GM12878 (cell line): ENCODE results near the gene HNRNPAB. TPM values are rescaled to one million over a fixed set of nuclear protein-coding genes. Genes with fewer than 3 reads are reported as not detected.

Experiments
- CBFB ChIP-seq: IDR thresholded peaks from 2 replicates; pipeline ENCODE4 v1.6.1; 2016; ENCODE audit warnings: antibody characterized with exemption, low read depth
- EZH2 ChIP-seq: IDR thresholded peaks from 2 replicates; pipeline ENCODE4 v1.6.1; 2012; ENCODE audit warnings: low read depth, mild to moderate bottlenecking, control low read depth, inconsistent platforms, low read length, borderline replicate concordance; ENCODE audit not compliant: control insufficient read depth
- HSF1 ChIP-seq: fragments of 150-350 bp; IDR thresholded peaks from 2 replicates; pipeline ENCODE4 v1.6.1; 2014; ENCODE audit warnings: mild to moderate bottlenecking, low read depth, low read length
- IRF4 ChIP-seq: IDR thresholded peaks from 2 replicates; pipeline ENCODE4 v1.6.1; 2011; ENCODE audit warnings: low read depth, low read length
- KLF5 ChIP-seq: fragments of 450-650 bp; IDR thresholded peaks from 2 replicates; pipeline ENCODE4 v1.6.1; 2014; ENCODE audit warnings: mild to moderate bottlenecking; ENCODE audit not compliant: partially characterized antibody
- NRF1 ChIP-seq: conservative IDR thresholded peaks from 2 replicates; pipeline ENCODE4 v1.6.1; 2011; ENCODE audit warnings: mild to moderate bottlenecking, low read depth, low read length, improper control_type of control experiment
- PAX8 ChIP-seq: fragments of 450-650 bp; IDR thresholded peaks from 2 replicates; pipeline ENCODE4 v1.6.1; 2017; ENCODE audit warnings: mild to moderate bottlenecking, moderate library complexity
- PBX3 ChIP-seq: IDR thresholded peaks from 2 replicates; pipeline ENCODE4 v1.6.1; 2011; ENCODE audit warnings: mild to moderate bottlenecking, low read depth, low read length, moderate library complexity; ENCODE audit not compliant: insufficient replicate concordance
- PKNOX1 ChIP-seq: fragments of 450-650 bp; IDR thresholded peaks from 2 replicates; pipeline ENCODE4 v1.6.1; 2016; ENCODE audit warnings: mild to moderate bottlenecking
- PML ChIP-seq: IDR thresholded peaks from 2 replicates; pipeline ENCODE4 v1.6.1; 2012; ENCODE audit warnings: low read length, inconsistent platforms
- POLR2AphosphoS5 ChIP-seq: IDR thresholded peaks from 2 replicates; pipeline ENCODE4 v1.6.1; 2011; ENCODE audit warnings: mild to moderate bottlenecking, low read length, inconsistent platforms
- RELB ChIP-seq: fragments of 450-650 bp; IDR thresholded peaks from 2 replicates; pipeline ENCODE4 v1.6.1; 2017; ENCODE audit warnings: low read depth, mild to moderate bottlenecking, moderate library complexity
- RUNX3 ChIP-seq: IDR thresholded peaks from 2 replicates; pipeline ENCODE4 v1.6.1; 2012; ENCODE audit warnings: low read length, inconsistent platforms
- SMARCA5 ChIP-seq: fragments of 450-650 bp; IDR thresholded peaks from 2 replicates; pipeline ENCODE4 v1.6.1; 2017; ENCODE audit warnings: mild to moderate bottlenecking
- TAF1 ChIP-seq: IDR thresholded peaks from 2 replicates; pipeline ENCODE4 v1.6.1; 2011; ENCODE audit warnings: mild to moderate bottlenecking, low read depth, low read length, borderline replicate concordance
- TCF12 ChIP-seq: IDR thresholded peaks from 2 replicates; pipeline ENCODE4 v1.6.1; 2011; ENCODE audit warnings: low read depth, mild to moderate bottlenecking, low read length
- TCF3 ChIP-seq: IDR thresholded peaks from 2 replicates; pipeline ENCODE4 v1.6.1; 2012; ENCODE audit warnings: low read depth, mild to moderate bottlenecking, low read length, borderline replicate concordance; ENCODE audit not compliant: insufficient read depth
- USF2 ChIP-seq: IDR thresholded peaks from 2 replicates; pipeline ENCODE4 v1.6.1; 2011; ENCODE audit warnings: low read depth, low read length, improper control_type of control experiment, borderline replicate concordance
- YY1 ChIP-seq: IDR thresholded peaks from 2 replicates; pipeline ENCODE4 v1.6.1; 2011; ENCODE audit warnings: low read depth, mild to moderate bottlenecking, low read length
- ZNF207 ChIP-seq: fragments of 450-650 bp; IDR thresholded peaks from 2 replicates; pipeline ENCODE4 v1.6.1; 2014; ENCODE audit warnings: antibody characterized with exemption, mild to moderate bottlenecking, borderline replicate concordance
- polyA plus RNA-seq, 11 experiments: library from polyadenylated mRNA; depleted of rRNA in 4 of 11; unstranded in 6 of 11; stranded (reverse) in 5 of 11; fragments of >200 nt; fragmentation: Nextera tagmentation in 4 of 11; fragmentation: Illumina TruSeq in 1 of 11; extraction: Ambion mirVana in 4 of 11; extraction: Trizol in 1 of 11; gene quantifications; 1 replicate in 1 of 11; 2 replicates in 10 of 11; pipeline versions ENCODE4 v1.2.1 to v1.2.3, GENCODE V29; 2011 to 2016; ENCODE audit warnings: inconsistent platforms in 2 of 11, missing spikeins in 2 of 11, low read depth in 1 of 11
- total RNA-seq, 4 experiments: library from RNA; depleted of rRNA in 3 of 4; stranded (reverse); fragments of >200 nt in 3 of 4; fragmentation: Illumina TruSeq in 1 of 4; extraction: Trizol in 1 of 4; gene quantifications; 2 replicates each; pipeline versions ENCODE4 v1.2.1 to v1.2.3, GENCODE V29; 2013 to 2021

Gene HNRNPAB
- total and polyA plus RNA-seq, 10 of the 15 experiments (the other 5 are each of a cell fraction or from before 2014, with no cell fraction given), result 42.3 to 330 (median 230) TPM

GRCh38 chr5:178204182-178204934 lies at the start of gene HNRNPAB (continued):
- TF ChIP-seq HSF1 (no peak), ZNF207 (0 out of 2 replicates have a peak, but pooled peaks have one; percentile 61), PKNOX1 (peak; percentile 99), KLF5 (peak; percentile 84), RELB (0 out of 2 replicates have a peak, but pooled peaks have one; percentile 17), EZH2 (no peak), TCF3 (peak; percentile 92), USF2 (no peak), PML (peak; percentile 99), PBX3 (peak; percentile 98), NRF1 (no peak), POLR2AphosphoS5 (peak; percentile 100), CBFB (peak; percentile 93), SMARCA5 (no peak), PAX8 (no peak), TAF1 (peak; percentile 95), IRF4 (no peak), TCF12 (peak; percentile 86), YY1 (peak; percentile 89), RUNX3 (peak; percentile 42; the same call in 1 of the 2 replicates)
